Ureter (tissue), 1 donor: Measurements from ENCODE around the gene SLCO1C1. TPM values are rescaled to one million over a fixed set of nuclear protein-coding genes. Genes with fewer than 3 reads are reported as not detected.

ENCODE experiments used
- DNase-seq: peaks from one replicate; pipeline ENCODE4 v3.0.0-alpha.2; 2020; ENCODE audit warnings: low spot score
- total RNA-seq: library from RNA; stranded (reverse); gene quantifications from one replicate; pipeline ENCODE4 v1.2.4, GENCODE V29; 2023
- donor health status: DM: yes; HTN: yes; CAD: no.

Gene SLCO1C1
- total RNA-seq, 1 donor from 2014 or later = not detected

- no peak for DNase-seq
Observed at GRCh38 chr12:20798554-20798953, 103.4 kb downstream of the SLCO1C1 start.

GRCh38 chr12:20800160-20800559 lies 105.0 kb downstream of the SLCO1C1 start:
- no peak for DNase-seq

- DNase-seq = no peak
Observed at GRCh38 chr12:20801035-20801434, 105.9 kb downstream of the SLCO1C1 start.

Other genes starting within 250 kb of the SLCO1C1 start
- not detected for gene SLCO1B3, start 115.4 kb downstream of the SLCO1C1 start, total RNA-seq